Fibroblast of the aortic adventitia (primary cell): ENCODE data around the gene PLXDC1. TPM values are rescaled to one million over a fixed set of nuclear protein-coding genes. Genes with fewer than 3 reads are reported as not detected.

Experiments
- DNase-seq: peaks from one replicate; pipeline ENCODE4 v3.0.0-alpha.2; 2010; ENCODE audit warnings: low read depth
- H3K4me3 ChIP-seq: 2 replicates; pipeline ENCODE4 v1.5.1; 2011; ENCODE audit warnings: low read depth, mild to moderate bottlenecking, control low read depth, low read length, moderate library complexity
- total RNA-seq: library from RNA; depleted of rRNA; stranded (reverse); fragments of >200 nt; gene quantifications from 2 replicates; pipeline ENCODE4 v1.2.3, GENCODE V29; 2012; ENCODE audit warnings: low replicate concordance
- TF ChIP-seq, protein P1 (sequence below): IDR thresholded peaks from 2 replicates; pipeline ENCODE4 v1.5.1; 2011; ENCODE audit warnings: mild to moderate bottlenecking, low read length, control low read depth, inconsistent platforms; ENCODE audit not compliant: insufficient read depth

PLXDC1 gene
- total RNA-seq, 1 donor: 3.3 TPM

- TF ChIP-seq, protein P1, sequence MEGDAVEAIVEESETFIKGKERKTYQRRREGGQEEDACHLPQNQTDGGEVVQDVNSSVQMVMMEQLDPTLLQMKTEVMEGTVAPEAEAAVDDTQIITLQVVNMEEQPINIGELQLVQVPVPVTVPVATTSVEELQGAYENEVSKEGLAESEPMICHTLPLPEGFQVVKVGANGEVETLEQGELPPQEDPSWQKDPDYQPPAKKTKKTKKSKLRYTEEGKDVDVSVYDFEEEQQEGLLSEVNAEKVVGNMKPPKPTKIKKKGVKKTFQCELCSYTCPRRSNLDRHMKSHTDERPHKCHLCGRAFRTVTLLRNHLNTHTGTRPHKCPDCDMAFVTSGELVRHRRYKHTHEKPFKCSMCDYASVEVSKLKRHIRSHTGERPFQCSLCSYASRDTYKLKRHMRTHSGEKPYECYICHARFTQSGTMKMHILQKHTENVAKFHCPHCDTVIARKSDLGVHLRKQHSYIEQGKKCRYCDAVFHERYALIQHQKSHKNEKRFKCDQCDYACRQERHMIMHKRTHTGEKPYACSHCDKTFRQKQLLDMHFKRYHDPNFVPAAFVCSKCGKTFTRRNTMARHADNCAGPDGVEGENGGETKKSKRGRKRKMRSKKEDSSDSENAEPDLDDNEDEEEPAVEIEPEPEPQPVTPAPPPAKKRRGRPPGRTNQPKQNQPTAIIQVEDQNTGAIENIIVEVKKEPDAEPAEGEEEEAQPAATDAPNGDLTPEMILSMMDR: no peak
- no peak overlapping the region for H3K4me3 ChIP-seq
- DNase-seq: no peak
These were observed 43.5 kb downstream of the PLXDC1 start for GRCh38 chr17:39107973-39108372.

- H3K4me3 ChIP-seq: no peak overlapping the region
- TF ChIP-seq, protein P1: no peak
- no peak for DNase-seq
These were observed 44.3 kb downstream of the PLXDC1 start for GRCh38 chr17:39107155-39107554.

DNA sequence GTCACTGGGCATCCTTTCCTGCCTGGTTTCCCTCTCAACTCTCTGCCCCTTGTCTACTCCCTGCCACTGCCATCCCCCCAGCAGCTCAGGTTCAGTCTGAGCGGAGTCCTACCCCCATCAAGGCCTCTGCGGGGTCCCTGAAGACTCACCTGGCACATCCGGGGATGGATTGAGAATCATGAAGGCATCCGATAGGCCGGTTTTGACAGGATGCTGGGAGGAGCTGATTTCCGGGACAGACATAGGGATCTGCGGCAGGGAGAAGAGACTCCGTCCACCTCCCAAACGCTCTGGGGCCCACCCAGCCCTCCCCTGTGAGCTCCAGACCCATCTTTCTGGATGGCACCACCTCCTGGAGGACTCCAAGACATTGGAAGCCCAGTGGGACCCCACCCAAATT lies 45.7 kb downstream of the PLXDC1 start:
- DNase-seq: no peak
- TF ChIP-seq, protein P1: no peak
- H3K4me3 ChIP-seq: no peak overlapping the region

GRCh38 chr17:39104657-39105056 lies 46.8 kb downstream of the PLXDC1 start:
- TF ChIP-seq, protein P1: no peak
- DNase-seq: no peak
- H3K4me3 ChIP-seq: no peak overlapping the region

- DNase-seq: peak; percentile 48
- H3K4me3 ChIP-seq: no peak overlapping the region
- TF ChIP-seq, protein P1: no peak
These were observed 47.4 kb downstream of the PLXDC1 start for GRCh38 chr17:39104046-39104445.

GRCh38 chr17:39101091-39101490 lies 50.3 kb downstream of the PLXDC1 start:
- TF ChIP-seq, protein P1: no peak
- no peak for DNase-seq
- H3K4me3 ChIP-seq: no peak overlapping the region

DNA sequence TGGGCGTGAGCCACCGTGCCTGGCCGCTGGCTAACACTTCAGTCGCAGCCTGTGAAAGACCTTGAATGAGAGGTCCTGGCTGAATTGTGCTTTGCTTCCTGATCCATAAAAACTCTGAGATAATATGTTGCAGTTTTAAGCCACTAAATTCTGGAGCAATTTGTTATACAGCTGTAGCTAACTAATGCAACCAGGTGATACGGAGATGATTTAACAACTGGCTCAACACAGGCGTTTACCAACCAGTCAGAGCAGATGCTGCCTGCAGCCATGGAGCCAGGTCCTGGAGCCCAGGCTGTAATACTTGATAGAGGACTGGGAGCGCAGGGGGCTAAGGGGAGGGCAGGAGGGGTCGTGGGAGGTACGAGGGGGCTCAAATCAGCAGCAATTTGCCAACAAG lies 50.9 kb downstream of the PLXDC1 start:
- TF ChIP-seq, protein P1: no peak
- DNase-seq: no peak
- no peak overlapping the region for H3K4me3 ChIP-seq
